G401.6 (cell line): Measurements from ENCODE around the gene THBD.

Source experiments
- FAIRE-seq: peaks from 2 replicates; lab custom pipeline; 2012; peaks lifted over from hg19 to GRCh38; lab: Jason Lieb, UNC

Gene THBD

GRCh38 chr20:23061262-23061661 lies 11.8 kb upstream of the THBD start:
- no peak for FAIRE-seq

- FAIRE-seq: no peak
These were observed 11.2 kb upstream of the THBD start for GRCh38 chr20:23060629-23061028.

GRCh38 chr20:23059846-23060245 lies 10.4 kb upstream of the THBD start:
- no peak for FAIRE-seq

GRCh38 chr20:23059001-23059400 lies 9.5 kb upstream of the THBD start:
- no peak for FAIRE-seq

- no peak for FAIRE-seq
These were observed 8.8 kb upstream of the THBD start for GRCh38 chr20:23058240-23058639.

- no peak for FAIRE-seq
These were observed 3.4 kb upstream of the THBD start for GRCh38 chr20:23052904-23053303.

GRCh38 chr20:23050847-23051627 lies 1.6 kb upstream of the THBD start:
- FAIRE-seq: no peak

- no peak for FAIRE-seq
These were observed 785 bp upstream of the THBD start for GRCh38 chr20:23050076-23050838.

GRCh38 chr20:23048283-23049200 lies 930 bp downstream of the THBD start:
- no peak for FAIRE-seq

- no peak for FAIRE-seq
These were observed 1.7 kb downstream of the THBD start for GRCh38 chr20:23047738-23048214.

GRCh38 chr20:23047001-23047737 lies 2.3 kb downstream of the THBD start:
- FAIRE-seq: no peak

GRCh38 chr20:23046431-23046830 lies 3.0 kb downstream of the THBD start:
- FAIRE-seq: no peak

GRCh38 chr20:23043376-23043775 lies 6.1 kb downstream of the THBD start:
- no peak for FAIRE-seq

GRCh38 chr20:23042270-23042669 lies 7.2 kb downstream of the THBD start:
- FAIRE-seq: no peak

- FAIRE-seq: no peak
These were observed 9.5 kb downstream of the THBD start for GRCh38 chr20:23039885-23040508.

- FAIRE-seq: no peak
These were observed 10.2 kb downstream of the THBD start for GRCh38 chr20:23039136-23039875.

- FAIRE-seq: no peak
These were observed 12.4 kb downstream of the THBD start for GRCh38 chr20:23037017-23037481.

GRCh38 chr20:23036371-23036770 lies 13.1 kb downstream of the THBD start:
- no peak for FAIRE-seq

GRCh38 chr20:23035731-23036130 lies 13.7 kb downstream of the THBD start:
- no peak for FAIRE-seq
